ENCODE results near the gene BRIX1. TPM values are rescaled to one million over a fixed set of nuclear protein-coding genes. Genes with fewer than 3 reads are reported as not detected.

Gene BRIX1
- total RNA-seq, 1 experiment from 2014 or later, result 76.4 TPM

- no peaks in the 10 kb centered on the region for H3K9me3 ChIP-seq (ENCODE audit: control insufficient read depth in 1 of 2, insufficient read depth in 1 of 2, low read depth in 1 of 2, low read length in 2 of 2)
- no peaks in the 10 kb centered on the region for H3K4me1 ChIP-seq (ENCODE audit: control insufficient read depth in 1 of 2, insufficient read depth in 2 of 2, low read length in 2 of 2)
- ATAC-seq, result no peak
- DNase-seq (ENCODE audit: low read depth, low spot score), result no peak
- H2AFZ ChIP-seq (ENCODE audit: low read depth, low read length, poor library complexity, severe bottlenecking), result no peak overlapping the region
- no TSS peak for BruUV-seq (replicated peaks)
- no peaks in the 10 kb centered on the region for H3K9me2 ChIP-seq (ENCODE audit: insufficient read depth)
- TF ChIP-seq, protein P1, sequence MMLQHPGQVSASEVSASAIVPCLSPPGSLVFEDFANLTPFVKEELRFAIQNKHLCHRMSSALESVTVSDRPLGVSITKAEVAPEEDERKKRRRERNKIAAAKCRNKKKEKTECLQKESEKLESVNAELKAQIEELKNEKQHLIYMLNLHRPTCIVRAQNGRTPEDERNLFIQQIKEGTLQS (IDR thresholded peaks at IDR 0.05), result no peak
- no peak for TF ChIP-seq POLR2AphosphoS5 (IDR thresholded peaks at IDR 0.05; ENCODE audit: low read depth, low read length)
- TF ChIP-seq EZH2 (IDR thresholded peaks at IDR 0.05), result no peak
- no peak for TF ChIP-seq CEBPB (IDR thresholded peaks at IDR 0.05; ENCODE audit: low read depth)
- TF ChIP-seq ELF1 (IDR thresholded peaks at IDR 0.05; ENCODE audit: borderline replicate concordance, low read depth), result no peak
- TF ChIP-seq CBX3 (IDR thresholded peaks at IDR 0.05; ENCODE audit: low read depth), result no peak
- no peak for TF ChIP-seq ZFX (IDR thresholded peaks at IDR 0.05)
- TF ChIP-seq EGR1 (IDR thresholded peaks at IDR 0.05; ENCODE audit: low read depth), result no peak
- TF ChIP-seq, protein P2, sequence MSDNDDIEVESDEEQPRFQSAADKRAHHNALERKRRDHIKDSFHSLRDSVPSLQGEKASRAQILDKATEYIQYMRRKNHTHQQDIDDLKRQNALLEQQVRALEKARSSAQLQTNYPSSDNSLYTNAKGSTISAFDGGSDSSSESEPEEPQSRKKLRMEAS (IDR thresholded peaks at IDR 0.05), result no peak
- H3K79me2 ChIP-seq (ENCODE audit: insufficient read depth, low read length), result no peaks in the 10 kb centered on the region
- H3K4me2 ChIP-seq (ENCODE audit: low read length), result no peak overlapping the region
- RAD21 ChIA-PET (ENCODE audit: low non-redundant PET in 1 of 2, low total read pairs in 2 of 2, uncharacterized antibody in 2 of 2, unreplicated experiment in 2 of 2), result interaction anchor here (1.8 to 1.9 kb wide), 2 partner anchors 413 kb away, joined by 4 to 5 read pairs; no protein-coding TSS in a partner anchor
- intact Hi-C loops (cut with micrococcal nuclease), result loop anchor here (10.0 kb wide), 1 partner anchor 244 kb away; the partner anchor contains the start of gene RAI14
- no peak overlapping the region for H3K9ac ChIP-seq (ENCODE audit: low read length)
- H3K36me3 ChIP-seq (ENCODE audit: control insufficient read depth in 1 of 2, insufficient read depth in 2 of 2, low read length in 2 of 2), result no peaks in the 10 kb centered on the region
- H3K27me3 ChIP-seq (ENCODE audit: insufficient read depth, low read length), result no peaks in the 10 kb centered on the region
- POLR2A ChIA-PET, result no interaction called here
- H4K20me1 ChIP-seq (ENCODE audit: insufficient read depth), result no peaks in the 10 kb centered on the region
- H3K27ac ChIP-seq (ENCODE audit: low read depth, low read length), result no peak overlapping the region
- CTCF ChIA-PET, result interaction anchor here (1.1 to 2.2 kb wide), 6 partner anchors 104 to 425 kb away, joined by 3 to 16 read pairs (median 5); no protein-coding TSS in a partner anchor
- H3K4me3 ChIP-seq (replicated peaks in 1 of 2; ENCODE audit: low read depth in 1 of 2, low read length in 2 of 2), result no peak overlapping the region
These were observed 16.4 kb upstream of the BRIX1 start for GRCh38 chr5:34899066-34899465.

DNA sequence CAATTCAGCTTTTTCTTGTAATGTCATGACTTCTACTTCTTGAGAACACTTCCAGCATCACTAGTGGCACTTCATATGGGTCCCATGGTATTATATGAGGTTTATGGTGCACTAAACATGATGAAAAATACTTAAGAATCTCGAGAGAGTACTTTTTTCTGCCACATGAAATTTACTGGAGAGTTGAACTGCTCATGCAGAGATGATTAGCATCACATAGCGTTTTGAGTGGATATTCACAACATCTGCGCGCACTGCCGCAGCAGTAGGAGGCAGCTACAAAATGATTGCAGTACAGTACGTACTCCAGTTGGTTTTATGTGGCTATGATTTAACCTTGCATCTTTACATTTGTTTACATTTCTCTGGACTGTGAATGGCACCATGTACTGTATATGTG, 14.9 kb upstream of the BRIX1 start:
- Histone ChIP-seq H3K9ac (ENCODE audit: low read length) (no peak overlapping the region), H3K4me1 (ENCODE audit: control insufficient read depth in 1 of 2, insufficient read depth in 2 of 2, low read length in 2 of 2) (no peaks in the 10 kb centered on the region), H3K27ac (ENCODE audit: low read depth, low read length) (no peak overlapping the region), H4K20me1 (ENCODE audit: insufficient read depth) (no peaks in the 10 kb centered on the region), H3K9me3 (ENCODE audit: control insufficient read depth in 1 of 2, insufficient read depth in 1 of 2, low read depth in 1 of 2, low read length in 2 of 2) (no peaks in the 10 kb centered on the region), H3K4me2 (ENCODE audit: low read length) (no peak overlapping the region), H3K9me2 (ENCODE audit: insufficient read depth) (no peaks in the 10 kb centered on the region), H3K4me3 (replicated peaks in 1 of 2; ENCODE audit: low read depth in 1 of 2, low read length in 2 of 2) (no peak overlapping the region), H3K27me3 (ENCODE audit: insufficient read depth, low read length) (no peaks in the 10 kb centered on the region), H3K36me3 (ENCODE audit: control insufficient read depth in 1 of 2, insufficient read depth in 2 of 2, low read length in 2 of 2) (no peaks in the 10 kb centered on the region), H3K79me2 (ENCODE audit: insufficient read depth, low read length) (no peaks in the 10 kb centered on the region), H2AFZ (ENCODE audit: low read depth, low read length, poor library complexity, severe bottlenecking) (no peak overlapping the region)
- ChIA-PET CTCF (interaction anchor here (1.2 kb wide), 1 partner anchor 377 kb away, joined by 3 read pairs; no protein-coding TSS in a partner anchor), RAD21 (ENCODE audit: low non-redundant PET in 1 of 2, low total read pairs in 2 of 2, uncharacterized antibody in 2 of 2, unreplicated experiment in 2 of 2) (no interaction called here), POLR2A (no interaction called here)
- ATAC-seq (no peak), DNase-seq (ENCODE audit: low read depth, low spot score) (no peak)
- no TSS peak for BruUV-seq (replicated peaks)
- TF ChIP-seq SP1 (IDR thresholded peaks at IDR 0.05; ENCODE audit: low read depth) (no peak), YY1 (IDR thresholded peaks at IDR 0.05; ENCODE audit: extremely low read depth, insufficient replicate concordance, low read depth, low read length) (no peak)
- intact Hi-C loops (cut with micrococcal nuclease), result no loop called here

All from HCT116 (cell line).